Right lobe of liver (tissue), 6 donors: ENCODE results near the gene DDX53. TPM values are rescaled to one million over a fixed set of nuclear protein-coding genes. Genes with fewer than 3 reads are reported as not detected.

Source experiments
- ATAC-seq, 4 donors: fragments of 200-7000 bp; cut with Tn5 transposase; one replicate each; pipeline ENCODE4 v1.9.1; 2020; ENCODE audit warnings: mild to moderate bottlenecking in 4 of 4, moderate library complexity in 4 of 4
- DNase-seq, 3 donors: peaks; one replicate each; pipeline ENCODE4 v3.0.0-alpha.2; 2020
- H3K27ac ChIP-seq, 3 donors: fragments of 200-600 bp; one replicate each; pipeline ENCODE4 v1.8.0; 2022
- H3K27me3 ChIP-seq, 2 donors: fragments of 200-600 bp; one replicate each; pipeline ENCODE4 v1.8.0; 2022
- H3K36me3 ChIP-seq, 4 donors: fragments of 200-600 bp; sonication (generic) in 1 of 4; one replicate each; pipeline versions ENCODE4 v1.5.1 to v1.8.0; 2017 to 2022; ENCODE audit warnings: control low read depth in 1 of 4
- H3K4me1 ChIP-seq, 4 donors: fragments of 200-600 bp; sonication (generic) in 1 of 4; one replicate each; pipeline versions ENCODE4 v1.5.1 to v1.8.0; 2017 to 2022; ENCODE audit warnings: control low read depth in 1 of 4
- H3K4me3 ChIP-seq, 3 donors: fragments of 200-600 bp; one replicate each; pipeline ENCODE4 v1.8.0; 2022
- H3K9me3 ChIP-seq, 4 donors: fragments of 200-600 bp; sonication (generic) in 1 of 4; one replicate each; pipeline versions ENCODE4 v1.5.1 to v1.8.0; 2017 to 2022; ENCODE audit warnings: control low read depth in 1 of 4
- CTCF ChIP-seq, 4 donors: fragments of 200-600 bp in 3 of 4; fragments of 450-650 bp in 1 of 4; IDR thresholded peaks; one replicate each; pipeline versions ENCODE4 v1.5.1 to v1.8.0; 2016 to 2022; ENCODE audit warnings: antibody characterized with exemption in 4 of 4, mild to moderate bottlenecking in 2 of 4
- POLR2A ChIP-seq: fragments of 450-650 bp; IDR thresholded peaks from one replicate; pipeline ENCODE4 v1.6.1; 2017; ENCODE audit warnings: antibody characterized with exemption, mild to moderate bottlenecking
- WGBS: methylation state at CpG from one replicate; pipeline ENCODE4 v1.1.6; 2018; ENCODE audit warnings: low coverage, low lambda C conversion rate; ENCODE audit not compliant: insufficient coverage; ENCODE audit errors: missing lambda C conversion rate; 5-methylcytosine and 5-hydroxymethylcytosine counted together
- intact Hi-C, 2 donors: fragments of 100-400 bp; cut with DNase I; formaldehyde crosslinking; loops; one replicate each; pipeline versions ENCODE4 v1.11.2 to v1.14.1; 2022
- total RNA-seq, 6 experiments: library from RNA; depleted of rRNA in 2 of 6; stranded (reverse); fragments of >200 nt in 2 of 6; fragmentation: NEBNext Ultra II Directional in 3 of 6; extraction: Animal tissue kit (Norgen Biotek cat#: 25700) in 3 of 6; gene quantifications; one replicate each; pipeline versions ENCODE4 v1.1.0 to v1.2.4, GENCODE V29; 2016 to 2023
- donor health status: DM: no; HTN: yes; CAD: no.
- donor health status: DM: no; HTN: no; CAD: no.
- donor health status: DM: no; HTN: no; CAD: no.
- donor health status: DM: no; HTN: yes; CAD: no.
- donor health status: DM: no; HTN: yes; CAD: no.

The DDX53 gene
- total RNA-seq, 6 experiments from 2014 or later = not detected

GRCh38 chrX:22959204-22959920, 40.4 kb upstream of the DDX53 start:
- H3K27me3 ChIP-seq = peaks cover 0 to 4% of the 10 kb centered on the region in 2 donors
- TF ChIP-seq CTCF (IDR thresholded peaks at IDR 0.05) (no peak), POLR2A (no peak)
- no peak for ATAC-seq
- no peak overlapping the region for H3K4me3 ChIP-seq
- no peaks in the 10 kb centered on the region for H3K9me3 ChIP-seq
- H3K4me1 ChIP-seq = no peaks in the 10 kb centered on the region
- H3K27ac ChIP-seq = no peak overlapping the region
- H3K36me3 ChIP-seq = no peaks in the 10 kb centered on the region
- WGBS = 63% methylated on average over 4 of the region's 4 CpGs
- DNase-seq = no peak
- intact Hi-C loops = no loop called here

DNA sequence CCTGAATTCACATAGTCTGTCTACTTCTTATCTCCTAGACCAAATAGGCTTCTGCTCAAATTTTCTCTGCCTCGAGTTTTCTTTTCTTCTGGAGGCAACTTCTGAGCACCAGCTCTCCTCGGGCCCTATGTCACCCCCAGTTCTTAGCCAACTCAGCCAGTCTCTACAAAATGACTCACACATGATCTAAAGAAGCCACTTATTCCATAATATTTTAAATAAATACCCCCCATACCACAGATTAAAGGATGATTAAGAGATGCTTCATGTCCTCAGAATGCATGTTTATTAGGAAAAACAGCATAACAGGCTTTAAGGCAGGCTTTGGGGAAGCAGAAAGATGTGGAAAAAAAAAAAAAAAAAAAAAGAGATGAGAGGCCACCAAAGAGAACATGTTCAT, 36.6 kb upstream of the DDX53 start:
- 36% methylated on average over 2 of the region's 2 CpGs for WGBS
- TF ChIP-seq CTCF (IDR thresholded peaks at IDR 0.05) = no peak
- TF ChIP-seq POLR2A = no peak
- ATAC-seq = no peak
- DNase-seq = no peak
- Histone ChIP-seq H3K4me1 (no peaks in the 10 kb centered on the region), H3K36me3 (no peaks in the 10 kb centered on the region), H3K4me3 (no peak overlapping the region), H3K27me3 (no peaks in the 10 kb centered on the region), H3K9me3 (no peaks in the 10 kb centered on the region), H3K27ac (no peak overlapping the region)
- intact Hi-C loops = no loop called here

GRCh38 chrX:22968494-22968893, 31.3 kb upstream of the DDX53 start:
- H3K4me3 ChIP-seq = no peak overlapping the region
- WGBS = 46% methylated on average over 2 of the region's 2 CpGs

GRCh38 chrX:22969411-22969810, 30.3 kb upstream of the DDX53 start:
- Histone ChIP-seq H3K4me1 (no peaks in the 10 kb centered on the region), H3K27me3 (no peaks in the 10 kb centered on the region), H3K9me3 (no peaks in the 10 kb centered on the region), H3K27ac (no peak overlapping the region), H3K4me3 (no peak overlapping the region), H3K36me3 (no peaks in the 10 kb centered on the region)
- 13% methylated on average over 1 of the region's 1 CpG for WGBS
- intact Hi-C loops = no loop called here
- ATAC-seq (no peak), DNase-seq (no peak)
- TF ChIP-seq CTCF (IDR thresholded peaks at IDR 0.05) = no peak

More at GRCh38 chrX:22968494-22968893, 31.3 kb upstream of the DDX53 start:
- ATAC-seq = no peak
- Histone ChIP-seq H3K27me3 (no peaks in the 10 kb centered on the region), H3K4me1 (no peaks in the 10 kb centered on the region), H3K27ac (no peak overlapping the region), H3K36me3 (no peaks in the 10 kb centered on the region), H3K9me3 (no peaks in the 10 kb centered on the region)
- DNase-seq = no peak
- intact Hi-C loops = no loop called here
- no peak for TF ChIP-seq CTCF (IDR thresholded peaks at IDR 0.05)
